IMR-90 (cell line): ENCODE results near the gene NEO1. TPM values are rescaled to one million over a fixed set of nuclear protein-coding genes. Genes with fewer than 3 reads are reported as not detected.

ENCODE experiments used
- ATAC-seq: fragments of 200-7000 bp; cut with Tn5 transposase; 2 replicates; pipeline ENCODE4 v1.9.1; 2020; ENCODE audit warnings: low read depth, mild to moderate bottlenecking, moderate library complexity
- BruUV-seq: library from RNA; stranded (reverse); fragments of 400-500 nt; replicated peaks from 2 replicates; lab custom pipeline; 2021; lab: Mats Ljungman, UMichigan
- CTCF ChIA-PET: fragments of 300-600 bp; formaldehyde crosslinking; extraction: SDS; loops from one replicate; lab custom pipeline; 2021; ENCODE audit warnings: antibody characterized with exemption; lab: Yijun Ruan, JAX
- POLR2A ChIA-PET: fragments of 300-600 bp; sonication (Branson Sonifier 250); formaldehyde crosslinking; loops from one replicate; lab custom pipeline; 2022; ENCODE audit warnings: antibody characterized with exemption; ENCODE audit not compliant: unreplicated experiment; lab: Charles Lee
- DNase-seq: peaks from one replicate; pipeline ENCODE4 v3.0.0; 2013
- H2AFZ ChIP-seq: replicated peaks from 2 replicates; pipeline ENCODE3; 2013; ENCODE audit warnings: low read length, mild to moderate bottlenecking; ENCODE audit not compliant: poor library complexity
- H2AK5ac ChIP-seq: 2 replicates; pipeline ENCODE4 v1.6.1; 2013; ENCODE audit warnings: low read depth, low read length, inconsistent platforms
- H2AK9ac ChIP-seq: replicated peaks from 2 replicates; pipeline ENCODE3; 2013; ENCODE audit warnings: mild to moderate bottlenecking, low read depth, low read length, moderate library complexity; ENCODE audit not compliant: poor library complexity
- H2BK120ac ChIP-seq: 2 replicates; pipeline ENCODE4 v1.6.1; 2013; ENCODE audit warnings: low read depth, low read length, inconsistent platforms
- H2BK15ac ChIP-seq: 3 replicates; pipeline ENCODE4 v1.6.1; 2013; ENCODE audit warnings: low read depth, low read length, inconsistent platforms
- H2BK20ac ChIP-seq: 2 replicates; pipeline ENCODE4 v1.6.1; 2013; ENCODE audit warnings: low read depth, mild to moderate bottlenecking, inconsistent platforms, low read length, moderate library complexity
- H2BK5ac ChIP-seq: 2 replicates; pipeline ENCODE4 v1.6.1; 2013; ENCODE audit warnings: mild to moderate bottlenecking, low read depth, low read length, inconsistent platforms; ENCODE audit not compliant: poor library complexity, severe bottlenecking
- H3K14ac ChIP-seq: replicated peaks from 2 replicates; pipeline ENCODE4 v1.6.1; 2013; ENCODE audit warnings: low read depth, low read length, inconsistent platforms
- H3K18ac ChIP-seq: 2 replicates; pipeline ENCODE4 v1.6.1; 2013; ENCODE audit warnings: low read depth, low read length, control low read depth
- H3K23ac ChIP-seq: 2 replicates; pipeline ENCODE4 v1.6.1; 2013; ENCODE audit warnings: low read depth, low read length, inconsistent platforms
- H3K27ac ChIP-seq: 2 replicates; pipeline ENCODE4 v1.5.1; 2013; ENCODE audit warnings: mild to moderate bottlenecking, control low read depth, low read length; ENCODE audit not compliant: insufficient read depth
- H3K27me3 ChIP-seq: 2 replicates; pipeline ENCODE4 v1.6.1; 2013; ENCODE audit warnings: low read length; ENCODE audit not compliant: control insufficient read depth, insufficient read depth
- H3K36me3 ChIP-seq: 2 replicates; pipeline ENCODE4 v1.6.1; 2013; ENCODE audit warnings: low read length, mixed read lengths; ENCODE audit not compliant: control insufficient read depth, insufficient read depth
- H3K4ac ChIP-seq: 2 replicates; pipeline ENCODE4 v1.6.1; 2013; ENCODE audit warnings: low read depth, low read length, inconsistent platforms
- H3K4me1 ChIP-seq: 2 replicates; pipeline ENCODE4 v1.6.1; 2013; ENCODE audit warnings: low read length, mixed read lengths; ENCODE audit not compliant: control insufficient read depth, insufficient read depth
- H3K4me2 ChIP-seq: 2 replicates; pipeline ENCODE4 v1.6.1; 2013; ENCODE audit warnings: low read depth, mild to moderate bottlenecking, control low read depth, low read length, moderate library complexity
- H3K4me3 ChIP-seq: 2 replicates; pipeline ENCODE4 v1.5.1; 2013; ENCODE audit warnings: low read depth, mild to moderate bottlenecking, control low read depth, low read length, moderate library complexity; ENCODE audit not compliant: insufficient read depth
- H3K56ac ChIP-seq: 2 replicates; pipeline ENCODE4 v1.6.1; 2013; ENCODE audit warnings: low read length, inconsistent platforms; ENCODE audit not compliant: insufficient read depth; ENCODE audit errors: extremely low read depth
- H3K79me1 ChIP-seq, 2 experiments: 2 replicates each; pipeline ENCODE4 v1.6.1; 2013; ENCODE audit warnings: low read length in 2 of 2, inconsistent platforms in 1 of 2, low read depth in 1 of 2
- H3K9ac ChIP-seq: 2 replicates; pipeline ENCODE4 v1.6.1; 2013; ENCODE audit warnings: low read depth, low read length, control low read depth
- H3K9me1 ChIP-seq: 2 replicates; pipeline ENCODE4 v1.6.1; 2013; ENCODE audit warnings: low read length, inconsistent platforms; ENCODE audit not compliant: insufficient read depth
- H3K9me3 ChIP-seq: 2 replicates; pipeline ENCODE4 v1.6.1; 2013; ENCODE audit warnings: low read length; ENCODE audit not compliant: control insufficient read depth, insufficient read depth
- H4K20me1 ChIP-seq: 2 replicates; pipeline ENCODE4 v1.6.1; 2013; ENCODE audit warnings: low read length, inconsistent platforms; ENCODE audit not compliant: insufficient read depth
- H4K5ac ChIP-seq: 2 replicates; pipeline ENCODE4 v1.6.1; 2013; ENCODE audit warnings: mild to moderate bottlenecking, low read depth, low read length, control low read depth
- H4K8ac ChIP-seq, 2 experiments: 2 replicates each; pipeline ENCODE4 v1.6.1; 2013; ENCODE audit warnings: low read depth in 2 of 2, low read length in 2 of 2, control low read depth in 1 of 2, inconsistent platforms in 1 of 2
- H4K91ac ChIP-seq: 2 replicates; pipeline ENCODE4 v1.6.1; 2013; ENCODE audit warnings: low read depth, low read length, inconsistent platforms; ENCODE audit not compliant: insufficient read depth
- BHLHE40 ChIP-seq: fragments of 150-350 bp; IDR thresholded peaks from 2 replicates; pipeline ENCODE4 v1.6.1; 2016; ENCODE audit warnings: mild to moderate bottlenecking, low read depth, low read length
- CEBPB ChIP-seq: IDR thresholded peaks from 2 replicates; pipeline ENCODE4 v1.6.1; 2012; ENCODE audit warnings: low read depth, low read length, improper control_type of control experiment
- CHD1 ChIP-seq: IDR thresholded peaks from 2 replicates; pipeline ENCODE4 v1.6.1; 2012; ENCODE audit warnings: low read depth, low read length, improper control_type of control experiment
- ELK1 ChIP-seq: fragments of 150-350 bp; IDR thresholded peaks from 2 replicates; pipeline ENCODE4 v1.6.1; 2016; ENCODE audit warnings: low read depth, mild to moderate bottlenecking, low read length, moderate library complexity, borderline replicate concordance
- FOS ChIP-seq: fragments of 150-350 bp; IDR thresholded peaks from 2 replicates; pipeline ENCODE4 v1.6.1; 2016; ENCODE audit warnings: low read depth, low read length
- MAFK ChIP-seq: IDR thresholded peaks from 2 replicates; pipeline ENCODE4 v1.6.1; 2012; ENCODE audit warnings: low read depth, low read length, improper control_type of control experiment
- MAZ ChIP-seq: IDR thresholded peaks from 2 replicates; pipeline ENCODE4 v1.6.1; 2012; ENCODE audit warnings: low read depth, mild to moderate bottlenecking, low read length, improper control_type of control experiment, moderate library complexity, borderline replicate concordance
- MXI1 ChIP-seq: IDR thresholded peaks from 2 replicates; pipeline ENCODE4 v1.6.1; 2012; ENCODE audit warnings: low read depth, mild to moderate bottlenecking, low read length, moderate library complexity, borderline replicate concordance
- NFE2L2 ChIP-seq: fragments of 150-350 bp; IDR thresholded peaks from 2 replicates; pipeline ENCODE4 v1.6.1; 2016; ENCODE audit warnings: low read depth, mild to moderate bottlenecking, low read length
- POLR2A ChIP-seq: IDR thresholded peaks from 2 replicates; pipeline ENCODE4 v1.6.1; 2012; ENCODE audit warnings: mild to moderate bottlenecking, low read depth, low read length
- RAD21 ChIP-seq: IDR thresholded peaks from 2 replicates; pipeline ENCODE4 v1.6.1; 2012; ENCODE audit warnings: low read length, improper control_type of control experiment
- RCOR1 ChIP-seq: IDR thresholded peaks from 2 replicates; pipeline ENCODE4 v1.6.1; 2012; ENCODE audit warnings: mild to moderate bottlenecking, low read length, improper control_type of control experiment; ENCODE audit not compliant: insufficient replicate concordance
- RFX5 ChIP-seq: IDR thresholded peaks from 2 replicates; pipeline ENCODE4 v1.8.0; 2012; ENCODE audit warnings: low read depth, mild to moderate bottlenecking, low read length, moderate library complexity
- SMC3 ChIP-seq: fragments of 150-350 bp; IDR thresholded peaks from 2 replicates; pipeline ENCODE4 v1.6.1; 2016; ENCODE audit warnings: low read depth, mild to moderate bottlenecking, antibody characterized with exemption, low read length, moderate library complexity
- dilution Hi-C: fragments of 300-500 bp; cut with HindIII; formaldehyde crosslinking; loops from one replicate; pipeline ENCODE4 v1.14.3; 2018; ENCODE audit warnings: low sequenced_read_pairs; ENCODE audit not compliant: unreplicated experiment
- in situ Hi-C: fragments of 300-500 bp; cut with MboI; formaldehyde crosslinking; loops from 3 replicates; pipeline ENCODE4 v1.14.3; 2019; ENCODE audit warnings: low sequenced_read_pairs, inconsistent platforms, mixed read lengths
- intact Hi-C: fragments of 100-400 bp; cut with micrococcal nuclease; formaldehyde crosslinking; loops from 2 replicates; pipeline ENCODE4 v1.10.0; 2022
- polyA plus RNA-seq, 3 experiments: library from polyadenylated mRNA; depleted of rRNA; stranded (reverse); fragments of >200 nt; gene quantifications; 2 replicates each; pipeline ENCODE4 v1.2.3, GENCODE V29; 2012; ENCODE audit warnings: low replicate concordance in 1 of 3
- total RNA-seq: library from RNA; depleted of rRNA; stranded (reverse); fragments of >200 nt; gene quantifications from 2 replicates; pipeline ENCODE4 v1.2.3, GENCODE V29; 2012
- TF ChIP-seq, protein P1 (sequence below): conservative IDR thresholded peaks from 2 replicates; pipeline ENCODE4 v1.5.1; 2012; ENCODE audit warnings: mild to moderate bottlenecking, low read depth, low read length, improper control_type of control experiment
- TF ChIP-seq, protein P2 (sequence below): fragments of 150-350 bp; IDR thresholded peaks from 2 replicates; pipeline ENCODE4 v1.6.1; 2017; ENCODE audit warnings: mild to moderate bottlenecking, antibody characterized with exemption, low read length, low read depth

Gene NEO1
- total and polyA plus RNA-seq, 2 of the 4 experiments (the other 2 are of a cell fraction): 16.3 to 18.5 TPM

- dilution Hi-C loops: no loop called here
- Histone ChIP-seq H2BK20ac (no peak overlapping the region), H3K9ac (no peak overlapping the region), H3K9me3 (no peaks in the 10 kb centered on the region), H4K20me1 (no peaks in the 10 kb centered on the region), H3K56ac (no peak overlapping the region), H3K9me1 (no peaks in the 10 kb centered on the region), H2AFZ (no peak overlapping the region), H2BK5ac (no peak overlapping the region), H3K27ac (no peak overlapping the region), H2BK120ac (no peak overlapping the region), H3K36me3 (no peaks in the 10 kb centered on the region), H2AK9ac (no peak overlapping the region), H3K4me1 (no peaks in the 10 kb centered on the region), H2BK15ac (no peak overlapping the region), H3K4me2 (no peak overlapping the region), H4K8ac (no peak overlapping the region), H3K23ac (no peak overlapping the region), H3K79me1 (no peaks in the 10 kb centered on the region), H3K27me3 (peaks cover 36% of the 10 kb centered on the region), H4K5ac (no peak overlapping the region), H4K91ac (no peak overlapping the region), H3K4me3 (no peak overlapping the region), H3K4ac (no peak overlapping the region), H2AK5ac (no peak overlapping the region), H3K14ac (no peak overlapping the region), H3K18ac (no peak overlapping the region)
- ChIA-PET CTCF (interaction anchor here (0.7 kb wide), 1 partner anchor 21 kb away, joined by 3 read pairs; no protein-coding TSS in a partner anchor), POLR2A (no interaction called here)
- TF ChIP-seq CEBPB (no peak), RFX5 (no peak), FOS (no peak), CHD1 (no peak), MXI1 (no peak), SMC3 (no peak), MAFK (no peak), BHLHE40 (no peak), NFE2L2 (no peak), RAD21 (no peak), POLR2A (no peak), ELK1 (no peak), MAZ (no peak), RCOR1 (no peak)
- TF ChIP-seq, protein P1, sequence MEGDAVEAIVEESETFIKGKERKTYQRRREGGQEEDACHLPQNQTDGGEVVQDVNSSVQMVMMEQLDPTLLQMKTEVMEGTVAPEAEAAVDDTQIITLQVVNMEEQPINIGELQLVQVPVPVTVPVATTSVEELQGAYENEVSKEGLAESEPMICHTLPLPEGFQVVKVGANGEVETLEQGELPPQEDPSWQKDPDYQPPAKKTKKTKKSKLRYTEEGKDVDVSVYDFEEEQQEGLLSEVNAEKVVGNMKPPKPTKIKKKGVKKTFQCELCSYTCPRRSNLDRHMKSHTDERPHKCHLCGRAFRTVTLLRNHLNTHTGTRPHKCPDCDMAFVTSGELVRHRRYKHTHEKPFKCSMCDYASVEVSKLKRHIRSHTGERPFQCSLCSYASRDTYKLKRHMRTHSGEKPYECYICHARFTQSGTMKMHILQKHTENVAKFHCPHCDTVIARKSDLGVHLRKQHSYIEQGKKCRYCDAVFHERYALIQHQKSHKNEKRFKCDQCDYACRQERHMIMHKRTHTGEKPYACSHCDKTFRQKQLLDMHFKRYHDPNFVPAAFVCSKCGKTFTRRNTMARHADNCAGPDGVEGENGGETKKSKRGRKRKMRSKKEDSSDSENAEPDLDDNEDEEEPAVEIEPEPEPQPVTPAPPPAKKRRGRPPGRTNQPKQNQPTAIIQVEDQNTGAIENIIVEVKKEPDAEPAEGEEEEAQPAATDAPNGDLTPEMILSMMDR: no peak
- TF ChIP-seq, protein P2, sequence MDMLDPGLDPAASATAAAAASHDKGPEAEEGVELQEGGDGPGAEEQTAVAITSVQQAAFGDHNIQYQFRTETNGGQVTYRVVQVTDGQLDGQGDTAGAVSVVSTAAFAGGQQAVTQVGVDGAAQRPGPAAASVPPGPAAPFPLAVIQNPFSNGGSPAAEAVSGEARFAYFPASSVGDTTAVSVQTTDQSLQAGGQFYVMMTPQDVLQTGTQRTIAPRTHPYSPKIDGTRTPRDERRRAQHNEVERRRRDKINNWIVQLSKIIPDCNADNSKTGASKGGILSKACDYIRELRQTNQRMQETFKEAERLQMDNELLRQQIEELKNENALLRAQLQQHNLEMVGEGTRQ: no peak
- intact Hi-C loops: no loop called here
- in situ Hi-C loops: no loop called here
- no peak for ATAC-seq
- no peak for DNase-seq
- no TSS peak for BruUV-seq
Measured at GRCh38 chr15:73349191-73349590, 296.9 kb downstream of the NEO1 start.
